ENCODE measurements around the gene IL25.
"Not testable (repeated sequence)": the region's sequence is repeated elsewhere in the genome, so short reads cannot be mapped to it uniquely, and the experiment has no call there.

IL25 gene

DNA sequence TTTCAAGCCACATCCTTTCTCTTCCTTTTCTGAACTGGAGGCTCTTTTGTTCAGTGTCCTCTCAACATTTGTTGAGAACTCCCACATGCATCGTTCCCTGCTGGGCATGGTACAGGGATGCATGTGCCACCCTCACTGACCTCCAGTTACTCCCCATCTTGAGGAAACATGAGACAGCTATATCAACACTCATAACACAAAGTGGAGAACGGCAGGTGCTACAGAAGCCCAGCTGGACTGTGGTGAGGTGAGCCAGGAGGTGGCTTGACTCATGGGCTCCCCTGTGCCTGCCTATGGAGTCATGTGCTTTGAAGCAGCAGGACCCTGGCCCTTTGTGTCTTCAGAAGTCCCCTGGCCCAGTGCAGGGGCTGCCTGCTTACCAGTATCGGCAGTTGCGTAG, 25.7 kb downstream of the IL25 start:
- Histone ChIP-seq H2AFZ (ENCODE audit: low read depth, low read length) (no peak overlapping the region), H3K79me2 (ENCODE audit: insufficient read depth, low read length) (no peaks in the 10 kb centered on the region), H3K4me2 (ENCODE audit: insufficient read depth, low read length) (no peak overlapping the region), H3K27me3 (ENCODE audit: insufficient read depth, low read length, poor library complexity) (peaks cover 4% of the 10 kb centered on the region), H3K4me1 (ENCODE audit: insufficient read depth, low read length) (no peaks in the 10 kb centered on the region), H3K36me3 (ENCODE audit: insufficient read depth, low read length) (no peaks in the 10 kb centered on the region), H3K27ac (ENCODE audit: low read length) (no peak overlapping the region), H3K9ac (ENCODE audit: low read depth, low read length) (no peak overlapping the region), H3K9me3 (ENCODE audit: insufficient read depth, low read length, severe bottlenecking) (no peaks in the 10 kb centered on the region), H3K4me3 (ENCODE audit: low read depth in 1 of 2, low read length in 2 of 2) (no peak overlapping the region), H4K20me1 (ENCODE audit: insufficient read depth, low read length) (no peaks in the 10 kb centered on the region)
- TF ChIP-seq EZH2 (IDR thresholded peaks at IDR 0.05; ENCODE audit: borderline replicate concordance, low read depth, low read length, severe bottlenecking) (no peak), CTCF (IDR thresholded peaks at IDR 0.05; ENCODE audit: borderline replicate concordance, extremely low read depth, low read length, poor library complexity, severe bottlenecking) (no peak)
- no peak for DNase-seq
- no peak for ATAC-seq (ENCODE audit: insufficient read depth, low read depth)

DNA sequence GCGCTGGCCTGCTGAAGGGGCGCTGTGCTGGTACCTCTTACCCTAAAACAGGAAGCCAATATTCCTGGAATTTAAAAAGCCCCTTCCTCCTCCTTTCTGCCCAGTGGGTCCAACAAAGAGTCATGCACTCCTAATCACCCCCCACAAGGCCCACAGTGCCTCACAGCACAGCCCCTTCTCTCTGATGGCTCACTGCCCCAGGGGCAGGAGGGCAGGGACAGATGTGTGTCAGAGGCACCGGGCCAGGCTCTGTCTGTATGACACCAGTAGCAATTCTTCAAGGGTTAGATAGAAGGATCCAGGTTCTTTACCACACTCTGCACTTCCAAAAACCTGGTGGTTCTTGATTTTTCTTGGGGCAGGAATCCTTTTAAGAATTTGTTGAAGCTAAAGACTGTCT, 26.5 kb downstream of the IL25 start:
- no peak overlapping the region for H3K9ac ChIP-seq (ENCODE audit: low read depth, low read length)
- H3K27ac ChIP-seq (ENCODE audit: low read length) = no peak overlapping the region
- no peak overlapping the region for H3K4me3 ChIP-seq (ENCODE audit: low read depth in 1 of 2, low read length in 2 of 2)
- peaks cover 12% of the 10 kb centered on the region for H3K27me3 ChIP-seq (ENCODE audit: insufficient read depth, low read length, poor library complexity)
- H3K4me2 ChIP-seq (ENCODE audit: insufficient read depth, low read length) = no peak overlapping the region
- H4K20me1 ChIP-seq (ENCODE audit: insufficient read depth, low read length) = no peaks in the 10 kb centered on the region; the same call in 1 of the 2 replicates
- no peaks in the 10 kb centered on the region for H3K79me2 ChIP-seq (ENCODE audit: insufficient read depth, low read length)
- DNase-seq (no peak), ATAC-seq (ENCODE audit: insufficient read depth, low read depth) (no peak)
- no peaks in the 10 kb centered on the region for H3K9me3 ChIP-seq (ENCODE audit: insufficient read depth, low read length, severe bottlenecking)
- no peaks in the 10 kb centered on the region for H3K36me3 ChIP-seq (ENCODE audit: insufficient read depth, low read length)
- TF ChIP-seq EZH2 (IDR thresholded peaks at IDR 0.05; ENCODE audit: borderline replicate concordance, low read depth, low read length, severe bottlenecking) = no peak
- no peak for TF ChIP-seq CTCF (IDR thresholded peaks at IDR 0.05; ENCODE audit: borderline replicate concordance, extremely low read depth, low read length, poor library complexity, severe bottlenecking)
- no peaks in the 10 kb centered on the region for H3K4me1 ChIP-seq (ENCODE audit: insufficient read depth, low read length)
- H2AFZ ChIP-seq (ENCODE audit: low read depth, low read length) = no peak overlapping the region

GRCh38 chr14:23399591-23399990, 27.0 kb downstream of the IL25 start:
- ATAC-seq (ENCODE audit: insufficient read depth, low read depth) = no peak
- DNase-seq = no peak
- Histone ChIP-seq H3K36me3 (ENCODE audit: insufficient read depth, low read length) (no peaks in the 10 kb centered on the region), H3K9me3 (ENCODE audit: insufficient read depth, low read length, severe bottlenecking) (no peaks in the 10 kb centered on the region), H2AFZ (ENCODE audit: low read depth, low read length) (no peak overlapping the region), H3K4me3 (ENCODE audit: low read depth in 1 of 2, low read length in 2 of 2) (no peak overlapping the region), H3K4me1 (ENCODE audit: insufficient read depth, low read length) (no peaks in the 10 kb centered on the region), H3K9ac (ENCODE audit: low read depth, low read length) (no peak overlapping the region), H4K20me1 (ENCODE audit: insufficient read depth, low read length) (no peaks in the 10 kb centered on the region; the same call in 1 of the 2 replicates), H3K79me2 (ENCODE audit: insufficient read depth, low read length) (no peaks in the 10 kb centered on the region), H3K27ac (ENCODE audit: low read length) (no peak overlapping the region), H3K4me2 (ENCODE audit: insufficient read depth, low read length) (no peak overlapping the region), H3K27me3 (ENCODE audit: insufficient read depth, low read length, poor library complexity) (peaks cover 16% of the 10 kb centered on the region)
- TF ChIP-seq CTCF (IDR thresholded peaks at IDR 0.05; ENCODE audit: borderline replicate concordance, extremely low read depth, low read length, poor library complexity, severe bottlenecking) = no peak
- TF ChIP-seq EZH2 (IDR thresholded peaks at IDR 0.05; ENCODE audit: borderline replicate concordance, low read depth, low read length, severe bottlenecking) = no peak

DNA sequence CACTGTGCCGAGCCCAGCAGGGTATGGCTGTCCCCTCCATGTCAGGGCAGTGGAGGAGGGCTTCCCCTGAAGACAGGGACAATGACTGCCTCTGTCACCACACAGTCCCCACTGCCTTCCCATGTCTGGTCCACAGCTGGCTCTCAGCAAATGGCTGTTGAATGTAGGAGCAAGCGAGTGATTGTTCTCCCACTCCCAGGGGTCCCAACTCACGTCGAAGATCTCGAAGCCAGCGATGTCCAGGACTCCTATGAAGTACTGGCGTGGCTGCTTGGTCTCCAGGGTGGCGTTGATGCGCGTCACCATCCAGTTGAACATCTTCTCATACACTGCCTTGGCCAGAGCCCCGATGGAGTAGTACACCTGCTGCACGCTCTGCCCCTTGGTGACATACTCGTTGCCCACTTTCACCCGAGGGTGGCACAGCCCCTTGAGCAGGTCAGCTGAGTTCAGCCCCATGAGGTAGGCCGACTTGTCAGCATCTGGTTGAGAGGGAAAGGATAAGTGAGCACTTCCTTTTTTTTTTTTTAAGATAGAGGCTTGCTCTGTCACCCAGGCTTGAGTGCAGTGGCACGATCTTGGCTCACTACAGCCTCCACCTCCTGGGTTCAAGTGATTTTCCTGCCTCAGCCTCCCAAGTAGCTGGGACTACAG, 28.0 kb downstream of the IL25 start:
- H3K79me2 ChIP-seq (ENCODE audit: insufficient read depth, low read length); H2AFZ ChIP-seq (ENCODE audit: low read depth, low read length); H3K36me3 ChIP-seq (ENCODE audit: insufficient read depth, low read length); H3K4me2 ChIP-seq (ENCODE audit: insufficient read depth, low read length); H3K9ac ChIP-seq (ENCODE audit: low read depth, low read length); H3K4me1 ChIP-seq (ENCODE audit: insufficient read depth, low read length); H3K9me3 ChIP-seq (ENCODE audit: insufficient read depth, low read length, severe bottlenecking); H4K20me1 ChIP-seq (ENCODE audit: insufficient read depth, low read length); DNase-seq; H3K4me3 ChIP-seq (ENCODE audit: low read depth in 1 of 2, low read length in 2 of 2); ATAC-seq (ENCODE audit: insufficient read depth, low read depth); H3K27ac ChIP-seq (ENCODE audit: low read length): not testable (repeated sequence)
- H3K27me3 ChIP-seq (ENCODE audit: insufficient read depth, low read length, poor library complexity) = peaks cover 15% of the 10 kb centered on the region
